Neural cell (in vitro differentiated cells): ENCODE results near the gene KLF13.

Experiments
- EP300 ChIP-seq: fragments of 450-650 bp; conservative IDR thresholded peaks from 2 replicates; pipeline ENCODE4 v1.6.1; 2014; ENCODE audit warnings: antibody characterized with exemption, mild to moderate bottlenecking, moderate library complexity; ENCODE audit not compliant: poor library complexity, severe bottlenecking
- MXI1 ChIP-seq: fragments of 450-650 bp; conservative IDR thresholded peaks from 2 replicates; pipeline ENCODE4 v1.6.1; 2014; ENCODE audit warnings: antibody characterized with exemption, mild to moderate bottlenecking; ENCODE audit not compliant: poor library complexity, severe bottlenecking
- POLR2AphosphoS5 ChIP-seq: IDR thresholded peaks from 2 replicates; pipeline ENCODE4 v1.6.1; 2012
- TAF1 ChIP-seq: IDR thresholded peaks from 2 replicates; pipeline ENCODE4 v1.6.1; 2012; ENCODE audit warnings: low read depth
- TF ChIP-seq, protein P1 (sequence below): fragments of 450-650 bp; IDR thresholded peaks from 2 replicates; pipeline ENCODE4 v1.5.1; 2014; ENCODE audit warnings: antibody characterized with exemption, mild to moderate bottlenecking, moderate library complexity; ENCODE audit not compliant: poor library complexity, severe bottlenecking

DNA sequence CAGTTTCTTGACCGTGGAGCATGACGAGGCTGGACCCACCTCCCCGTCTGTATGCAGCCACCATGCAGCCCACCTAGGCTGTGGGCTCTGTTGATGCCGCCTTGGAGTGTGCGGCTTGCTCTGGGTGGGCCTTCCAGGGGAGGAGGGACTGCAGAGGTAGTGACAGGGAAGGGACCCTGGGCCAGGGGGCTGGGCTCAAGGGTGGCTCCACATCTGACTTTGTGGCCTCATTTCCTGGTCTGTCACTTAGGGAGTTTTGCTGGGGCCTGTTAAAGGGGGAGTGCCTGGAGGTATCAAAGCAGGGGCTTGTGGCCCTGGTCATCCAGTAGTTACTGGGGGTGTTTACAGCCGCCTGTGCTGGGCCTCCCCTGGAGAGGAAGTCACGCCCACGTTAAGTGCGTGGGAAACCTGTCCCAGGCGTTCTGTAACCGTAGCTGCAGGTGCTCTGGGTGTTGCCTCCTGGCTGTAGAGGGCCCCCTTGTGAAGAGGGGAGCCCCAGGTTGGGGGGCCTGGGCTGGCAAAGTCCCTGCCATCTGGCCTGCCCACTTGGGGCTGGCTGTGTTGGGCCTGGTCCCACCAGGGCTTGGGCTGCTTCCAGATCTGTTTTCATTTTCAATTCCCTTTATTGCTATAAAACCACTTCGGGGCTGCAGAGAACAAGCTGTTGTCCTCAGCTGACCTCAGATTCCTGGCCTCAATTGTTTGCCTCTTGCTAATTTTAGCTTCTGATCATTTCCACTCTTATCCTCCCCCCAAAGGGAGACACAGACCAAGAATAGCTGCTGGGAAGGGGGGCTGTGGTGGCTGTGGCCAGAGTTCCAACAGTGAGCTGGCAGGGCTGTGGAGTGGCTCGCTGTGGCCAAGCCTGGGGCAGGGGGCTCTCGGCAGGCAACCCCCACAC lies 26.5 kb downstream of the KLF13 start:
- TF ChIP-seq, protein P1, sequence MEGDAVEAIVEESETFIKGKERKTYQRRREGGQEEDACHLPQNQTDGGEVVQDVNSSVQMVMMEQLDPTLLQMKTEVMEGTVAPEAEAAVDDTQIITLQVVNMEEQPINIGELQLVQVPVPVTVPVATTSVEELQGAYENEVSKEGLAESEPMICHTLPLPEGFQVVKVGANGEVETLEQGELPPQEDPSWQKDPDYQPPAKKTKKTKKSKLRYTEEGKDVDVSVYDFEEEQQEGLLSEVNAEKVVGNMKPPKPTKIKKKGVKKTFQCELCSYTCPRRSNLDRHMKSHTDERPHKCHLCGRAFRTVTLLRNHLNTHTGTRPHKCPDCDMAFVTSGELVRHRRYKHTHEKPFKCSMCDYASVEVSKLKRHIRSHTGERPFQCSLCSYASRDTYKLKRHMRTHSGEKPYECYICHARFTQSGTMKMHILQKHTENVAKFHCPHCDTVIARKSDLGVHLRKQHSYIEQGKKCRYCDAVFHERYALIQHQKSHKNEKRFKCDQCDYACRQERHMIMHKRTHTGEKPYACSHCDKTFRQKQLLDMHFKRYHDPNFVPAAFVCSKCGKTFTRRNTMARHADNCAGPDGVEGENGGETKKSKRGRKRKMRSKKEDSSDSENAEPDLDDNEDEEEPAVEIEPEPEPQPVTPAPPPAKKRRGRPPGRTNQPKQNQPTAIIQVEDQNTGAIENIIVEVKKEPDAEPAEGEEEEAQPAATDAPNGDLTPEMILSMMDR, result no peak
- TF ChIP-seq TAF1, result no peak
- no peak for TF ChIP-seq EP300
- TF ChIP-seq MXI1, result no peak
- TF ChIP-seq POLR2AphosphoS5, result no peak
